Testis (tissue), 2 donors: ENCODE measurements around the gene ATP2A1.

Experiments
- CTCF ChIP-seq, 3 experiments: fragments of 450-650 bp in 2 of 3; fragments of 200-600 bp in 1 of 3; sonication (generic) in 1 of 3; IDR thresholded peaks; one replicate each; pipeline ENCODE4 v1.5.1; 2016 to 2019; ENCODE audit warnings: antibody characterized with exemption in 3 of 3, mild to moderate bottlenecking in 2 of 3, moderate library complexity in 1 of 3
- POLR2A ChIP-seq: fragments of 450-650 bp; IDR thresholded peaks from one replicate; pipeline ENCODE4 v1.6.1; 2017; ENCODE audit warnings: antibody characterized with exemption, mild to moderate bottlenecking, moderate library complexity

- no peak for TF ChIP-seq CTCF (IDR thresholded peaks at IDR 0.05)
- TF ChIP-seq POLR2A, result no peak
Measured at GRCh38 chr16:28951410-28951943, 73.2 kb downstream of the ATP2A1 start.
